Activated CD4-positive, alpha-beta T cell treated with anti-CD3 and anti-CD28 coated beads, Interleukin-2, Interleukin-4, amounts not matched to agents 100 ng/mL and 50 ng/mL, durations not matched to agents 16 hours and 8 hours (primary cell): ENCODE results near the gene MAP2K1.
"Not testable (repeated sequence)": the region's sequence is repeated elsewhere in the genome, so short reads cannot be mapped to it uniquely, and the experiment has no call there.

ENCODE experiments used
- DNase-seq: peaks from one replicate; pipeline ENCODE4 v3.0.0-alpha.2; 2020; ENCODE audit warnings: low spot score

MAP2K1 gene

GRCh38 chr15:66393037-66393436 lies 6.3 kb downstream of the MAP2K1 start:
- not testable (repeated sequence) for DNase-seq

- no peak for DNase-seq
These were observed 7.8 kb downstream of the MAP2K1 start for GRCh38 chr15:66394472-66394871.

- DNase-seq, result no peak
These were observed 8.2 kb downstream of the MAP2K1 start for GRCh38 chr15:66394915-66395314.

GRCh38 chr15:66399276-66399675 lies 12.6 kb downstream of the MAP2K1 start:
- DNase-seq, result no peak

- no peak for DNase-seq
These were observed 13.7 kb downstream of the MAP2K1 start for GRCh38 chr15:66400351-66400774.

GRCh38 chr15:66401130-66402021 lies 14.7 kb downstream of the MAP2K1 start:
- DNase-seq, result no peak

- no peak for DNase-seq
These were observed 16.1 kb downstream of the MAP2K1 start for GRCh38 chr15:66402761-66403284.

GRCh38 chr15:66403323-66403722 lies 16.6 kb downstream of the MAP2K1 start:
- DNase-seq, result no peak

GRCh38 chr15:66404122-66404521 lies 17.4 kb downstream of the MAP2K1 start:
- DNase-seq, result no peak

GRCh38 chr15:66404532-66404931 lies 17.8 kb downstream of the MAP2K1 start:
- DNase-seq, result no peak

GRCh38 chr15:66405007-66405406 lies 18.3 kb downstream of the MAP2K1 start:
- DNase-seq, result no peak

- DNase-seq, result no peak
These were observed 18.9 kb downstream of the MAP2K1 start for GRCh38 chr15:66405615-66406014.

- DNase-seq, result no peak
These were observed 21.5 kb downstream of the MAP2K1 start for GRCh38 chr15:66408254-66408653.

GRCh38 chr15:66408675-66409282 lies 22.1 kb downstream of the MAP2K1 start:
- DNase-seq, result no peak

- DNase-seq, result no peak
These were observed 22.9 kb downstream of the MAP2K1 start for GRCh38 chr15:66409565-66410108.

- no peak for DNase-seq
These were observed 24.5 kb downstream of the MAP2K1 start for GRCh38 chr15:66411190-66411589.

- no peak for DNase-seq
These were observed 25.5 kb downstream of the MAP2K1 start for GRCh38 chr15:66412220-66412619.

GRCh38 chr15:66413579-66413978 lies 26.9 kb downstream of the MAP2K1 start:
- no peak for DNase-seq

- DNase-seq, result no peak
These were observed 28.6 kb downstream of the MAP2K1 start for GRCh38 chr15:66415360-66415759.

GRCh38 chr15:66417736-66418135 lies 31.0 kb downstream of the MAP2K1 start:
- DNase-seq, result no peak

GRCh38 chr15:66419471-66419870 lies 32.8 kb downstream of the MAP2K1 start:
- DNase-seq, result no peak

GRCh38 chr15:66422347-66422746 lies 35.6 kb downstream of the MAP2K1 start:
- no peak for DNase-seq

- no peak for DNase-seq
These were observed 36.4 kb downstream of the MAP2K1 start for GRCh38 chr15:66423149-66423548.
